HG03135 (cell line): ENCODE results near the gene ADRM1.

Source experiments
- ATAC-seq: cut with Tn5 transposase; IDR thresholded peaks from one replicate; pipeline ENCODE4 v1.9.1; 2021; ENCODE audit warnings: mild to moderate bottlenecking, moderate library complexity; ENCODE audit not compliant: unreplicated experiment

The ADRM1 gene

GRCh38 chr20:62323146-62323979, 20.6 kb downstream of the ADRM1 start:
- no peak for ATAC-seq

- ATAC-seq: no peak
These were observed 21.4 kb downstream of the ADRM1 start for GRCh38 chr20:62323980-62324906.

GRCh38 chr20:62325172-62325905, 22.5 kb downstream of the ADRM1 start:
- ATAC-seq: no peak

GRCh38 chr20:62326559-62326958, 23.8 kb downstream of the ADRM1 start:
- no peak for ATAC-seq

GRCh38 chr20:62326959-62327725, 24.3 kb downstream of the ADRM1 start:
- no peak for ATAC-seq

GRCh38 chr20:62327726-62328495, 25.1 kb downstream of the ADRM1 start:
- ATAC-seq: no peak

GRCh38 chr20:62328684-62329388, 26.0 kb downstream of the ADRM1 start:
- no peak for ATAC-seq

- ATAC-seq: no peak
These were observed 26.9 kb downstream of the ADRM1 start for GRCh38 chr20:62329389-62330377.

GRCh38 chr20:62330576-62331317, 27.9 kb downstream of the ADRM1 start:
- no peak for ATAC-seq

- no peak for ATAC-seq
These were observed 28.6 kb downstream of the ADRM1 start for GRCh38 chr20:62331347-62331746.

- ATAC-seq: no peak
These were observed 29.6 kb downstream of the ADRM1 start for GRCh38 chr20:62332421-62332820.

GRCh38 chr20:62332989-62333819, 30.4 kb downstream of the ADRM1 start:
- no peak for ATAC-seq

- ATAC-seq: no peak
These were observed 31.2 kb downstream of the ADRM1 start for GRCh38 chr20:62333820-62334595.

GRCh38 chr20:62334881-62335280, 32.1 kb downstream of the ADRM1 start:
- no peak for ATAC-seq

- no peak for ATAC-seq
These were observed 32.7 kb downstream of the ADRM1 start for GRCh38 chr20:62335532-62335931.
